HG02678 (cell line): ENCODE results near the gene SLC37A1.

ENCODE experiments used
- ATAC-seq: cut with Tn5 transposase; IDR thresholded peaks from one replicate; pipeline ENCODE4 v1.9.1; 2021; ENCODE audit warnings: mild to moderate bottlenecking, moderate library complexity; ENCODE audit not compliant: unreplicated experiment

Gene SLC37A1

DNA sequence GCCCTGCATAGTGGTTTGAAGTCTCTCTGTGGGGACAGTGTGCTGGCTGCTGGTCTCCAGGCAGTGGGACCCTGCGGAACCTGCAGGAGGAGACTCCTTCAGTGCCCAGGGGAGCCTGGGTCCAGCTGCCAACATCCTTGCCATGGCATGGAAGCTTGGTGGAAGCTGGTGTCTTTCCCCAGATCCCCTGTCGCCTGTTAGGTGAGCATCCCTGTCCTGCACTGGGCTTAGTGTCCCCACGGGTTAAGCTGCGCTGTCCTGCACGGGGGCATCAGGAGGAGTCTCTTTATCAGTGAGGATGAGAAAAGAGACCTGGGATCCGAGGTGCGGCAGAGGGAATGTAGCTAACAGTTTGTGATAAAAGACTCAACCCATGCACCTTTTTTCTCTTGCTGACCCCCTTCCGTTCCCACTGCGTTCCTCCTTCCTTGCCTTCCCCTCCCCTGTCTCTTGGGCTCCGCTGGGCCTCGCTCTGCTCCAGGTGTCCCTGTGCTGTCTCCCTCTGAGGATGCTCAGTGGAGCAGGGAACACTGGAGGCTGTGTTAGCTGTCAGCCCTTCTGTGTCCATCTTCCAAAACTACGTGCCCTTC lies 59.3 kb downstream of the SLC37A1 start:
- no peak for ATAC-seq

DNA sequence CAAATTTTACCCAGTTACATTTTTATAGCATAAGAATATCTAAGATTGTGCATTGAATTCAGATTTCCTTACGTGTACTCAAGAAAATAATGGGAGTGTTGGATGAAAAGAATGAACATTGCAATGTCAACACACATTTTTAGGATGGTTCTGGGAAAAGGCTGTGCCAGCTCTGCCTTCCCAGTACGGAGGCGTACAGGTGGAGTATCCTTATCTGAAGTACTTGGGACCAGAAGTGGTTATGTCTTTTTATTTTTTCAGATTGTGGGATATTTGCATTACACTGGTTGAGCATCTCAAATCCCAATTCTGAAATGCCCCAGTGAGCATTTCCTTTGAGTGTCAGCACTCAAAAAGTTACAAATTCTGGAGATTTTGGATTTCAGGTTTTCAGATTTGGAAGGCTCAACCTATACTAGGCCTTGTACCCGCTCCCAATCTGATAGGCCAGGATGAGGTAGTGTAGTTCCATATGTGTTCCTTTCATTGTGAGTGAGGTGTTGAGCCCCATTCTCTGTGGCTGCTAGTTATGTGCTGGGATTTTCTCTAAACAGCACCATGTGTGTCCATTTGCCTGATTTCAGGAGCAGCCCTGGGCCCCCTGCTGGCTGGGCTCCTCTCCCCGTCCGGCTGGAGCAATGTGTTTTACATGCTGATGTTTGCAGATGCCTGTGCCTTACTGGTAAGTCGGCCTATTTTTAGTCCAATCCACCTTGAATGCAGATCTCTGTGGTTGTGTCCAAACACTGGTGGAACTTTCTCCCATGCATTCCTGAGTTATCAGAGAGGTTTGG lies 60.8 kb downstream of the SLC37A1 start:
- ATAC-seq = no peak

DNA sequence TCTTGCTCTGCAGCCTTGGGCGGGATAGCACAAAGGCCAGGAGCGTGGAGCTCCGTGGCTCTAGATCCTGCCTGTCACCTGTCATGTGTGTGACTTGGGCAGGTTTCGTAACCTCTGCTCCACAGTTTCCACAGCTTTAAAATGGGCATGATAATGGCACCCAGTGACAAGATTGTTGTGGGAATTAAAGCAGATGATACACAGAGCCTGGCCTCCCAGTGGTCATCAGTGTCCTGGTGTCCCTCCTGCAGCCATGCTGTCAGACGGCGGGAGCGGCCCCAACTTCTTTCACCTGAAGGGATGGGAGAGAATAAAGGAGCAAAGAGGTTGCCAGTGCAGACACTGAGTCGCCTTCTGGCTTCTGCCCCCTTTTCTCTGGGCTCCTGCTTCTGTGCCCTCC lies 61.5 kb downstream of the SLC37A1 start:
- ATAC-seq = no peak

DNA sequence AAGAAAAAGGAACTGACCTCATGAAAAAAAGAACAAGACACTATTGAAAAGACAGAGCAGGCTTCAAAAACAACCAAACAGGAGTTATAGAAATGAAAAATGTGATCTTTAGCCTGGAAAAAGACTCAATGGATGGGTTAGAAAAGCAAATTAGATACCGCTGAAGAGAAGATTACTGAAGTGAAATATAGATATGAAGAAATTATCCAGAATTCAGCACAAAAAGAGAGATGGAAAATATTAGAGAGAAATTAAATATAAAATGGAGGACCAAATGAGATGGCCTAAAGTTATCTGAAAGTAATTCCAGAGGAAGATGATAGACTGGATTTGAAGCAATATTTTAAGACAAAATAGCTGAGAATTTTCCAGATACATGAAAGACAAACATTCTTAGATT lies 63.0 kb downstream of the SLC37A1 start:
- no peak for ATAC-seq

DNA sequence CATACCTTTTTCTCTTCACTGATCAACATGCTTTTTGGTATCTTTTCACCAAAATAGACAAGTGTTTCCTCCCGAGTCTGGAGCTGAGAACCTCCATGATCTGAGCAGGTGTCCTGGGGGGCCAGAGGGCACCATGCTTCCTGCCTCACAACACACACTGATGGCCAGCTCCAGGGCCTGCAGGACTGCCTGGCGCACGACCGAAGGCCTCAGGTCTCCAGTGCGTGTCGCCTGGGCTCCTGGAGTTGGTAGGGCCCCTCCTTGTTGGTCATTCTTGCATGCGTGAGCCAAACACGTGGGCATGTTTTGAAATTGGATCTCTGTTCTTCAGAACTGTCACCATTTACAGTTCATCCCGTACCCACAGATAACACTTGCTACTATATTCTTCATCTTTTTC lies 64.4 kb downstream of the SLC37A1 start:
- no peak for ATAC-seq

DNA sequence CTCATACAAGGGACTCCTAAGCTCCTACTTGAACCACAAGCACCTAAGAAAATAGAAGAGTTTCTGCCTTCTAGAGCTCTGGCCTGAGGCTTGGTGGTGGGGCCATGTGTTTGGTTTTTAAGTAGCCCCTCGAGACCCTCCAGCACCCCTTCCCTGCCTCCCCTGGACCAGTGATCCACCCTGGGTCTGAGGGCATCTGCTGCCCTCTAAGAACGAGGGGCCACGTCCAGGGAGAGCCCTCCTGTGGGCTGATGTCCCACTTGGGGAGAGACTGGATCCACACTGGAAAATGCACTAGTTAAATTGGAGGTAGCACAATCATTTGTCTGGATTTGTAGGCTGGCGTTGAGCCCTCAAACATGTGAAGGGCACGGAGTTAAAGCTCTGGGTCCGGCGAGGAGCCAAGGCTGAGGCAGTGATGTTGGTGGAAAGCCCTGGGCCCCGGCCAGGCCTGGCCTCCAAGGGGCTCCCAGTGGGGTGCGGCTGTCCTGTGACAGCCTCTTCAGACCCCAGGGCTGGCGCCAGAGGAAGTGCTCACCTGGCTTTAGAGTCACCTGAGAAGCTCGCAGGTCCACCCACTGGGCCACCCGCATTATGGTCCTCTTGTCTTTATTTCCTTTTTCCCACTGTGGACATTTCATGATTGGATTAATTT lies 65.2 kb downstream of the SLC37A1 start:
- ATAC-seq = no peak

DNA sequence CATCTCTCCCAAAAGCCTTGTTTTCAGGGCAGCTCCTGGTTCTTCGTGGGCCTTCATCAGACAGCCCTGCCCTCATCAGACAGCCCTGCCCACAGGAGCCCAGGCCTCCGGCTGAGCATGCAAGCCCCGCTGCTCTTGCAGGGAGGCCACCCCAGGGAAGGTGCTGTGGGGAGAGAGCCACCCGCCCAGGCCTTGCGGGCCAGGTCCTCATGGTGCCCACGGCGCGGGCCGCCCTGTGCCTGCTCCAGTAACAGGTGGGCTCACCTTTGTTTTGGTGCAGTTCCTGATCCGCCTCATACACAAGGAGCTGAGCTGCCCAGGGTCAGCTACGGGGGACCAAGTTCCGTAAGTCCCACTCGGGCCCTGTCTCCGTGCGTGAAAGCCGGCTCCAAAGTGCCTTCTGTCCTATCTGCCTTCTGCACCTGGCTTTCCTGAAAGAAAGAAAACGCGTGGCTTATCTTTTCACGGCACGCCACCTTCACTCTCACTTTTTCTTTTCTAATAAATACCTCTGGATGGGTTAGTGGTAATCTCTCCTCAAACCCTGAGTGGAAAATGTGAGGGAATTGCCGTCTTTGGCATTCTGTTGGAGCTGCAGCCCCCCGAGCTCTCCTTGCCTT lies 65.9 kb downstream of the SLC37A1 start:
- no peak for ATAC-seq

DNA sequence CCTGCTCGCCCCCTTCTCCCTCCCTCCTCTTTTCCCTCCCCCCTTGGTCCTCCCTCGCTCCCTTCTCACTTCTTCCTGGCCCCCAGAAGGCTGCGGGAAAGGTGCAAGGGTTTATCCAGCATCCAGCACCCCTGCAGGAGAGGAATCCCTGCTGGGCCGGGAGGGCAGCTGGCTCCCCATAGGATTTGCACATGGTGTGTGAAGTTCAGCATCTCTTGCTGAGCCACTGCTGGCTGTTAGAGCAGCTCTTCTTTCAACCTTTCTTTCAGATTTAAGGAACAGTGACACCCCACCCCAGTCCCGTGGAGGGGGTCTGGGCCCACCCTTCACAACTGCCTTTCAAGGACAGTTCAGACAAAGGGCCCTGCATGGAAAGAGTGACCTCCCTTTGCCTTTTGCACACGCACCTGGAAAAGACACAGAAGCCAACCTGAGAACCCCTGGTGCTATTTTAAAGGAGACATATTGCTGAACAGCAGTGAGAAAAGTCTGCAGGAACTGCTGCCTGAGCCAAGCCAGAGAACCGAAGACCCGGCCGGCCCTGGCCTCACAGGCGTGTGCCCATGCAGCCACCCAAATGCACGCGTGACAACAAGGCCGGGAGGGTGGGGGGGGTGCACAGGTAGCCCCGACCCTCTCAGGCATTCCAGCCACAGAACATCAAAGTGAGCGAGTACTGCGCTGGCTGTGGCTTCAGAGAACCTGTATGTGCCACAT lies 66.6 kb downstream of the SLC37A1 start:
- no peak for ATAC-seq

DNA sequence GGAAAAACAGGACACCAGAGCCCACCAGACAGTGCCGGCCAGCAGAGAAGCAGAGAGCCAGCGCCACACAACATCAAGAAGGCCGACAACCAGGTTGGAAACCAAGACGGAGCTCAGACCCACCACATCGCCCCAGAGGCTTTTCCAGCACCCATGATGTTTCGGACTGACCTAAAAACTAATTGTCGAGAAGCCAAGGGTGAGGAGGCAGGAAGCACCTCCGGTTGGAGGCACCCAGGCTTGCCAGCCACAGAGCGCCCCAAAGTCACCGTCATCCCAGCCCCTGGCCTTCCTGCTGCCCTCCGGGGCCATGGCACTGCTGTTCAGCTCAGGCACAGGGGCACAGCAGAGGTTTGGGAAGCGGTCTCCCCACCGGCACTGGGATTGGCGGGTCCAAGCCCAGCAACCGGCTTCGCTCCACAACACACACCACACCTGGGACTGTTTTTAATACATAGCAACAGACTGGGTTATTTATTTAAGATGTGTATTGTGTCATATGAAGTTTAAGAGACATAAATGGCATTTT lies 67.2 kb downstream of the SLC37A1 start:
- no peak for ATAC-seq

DNA sequence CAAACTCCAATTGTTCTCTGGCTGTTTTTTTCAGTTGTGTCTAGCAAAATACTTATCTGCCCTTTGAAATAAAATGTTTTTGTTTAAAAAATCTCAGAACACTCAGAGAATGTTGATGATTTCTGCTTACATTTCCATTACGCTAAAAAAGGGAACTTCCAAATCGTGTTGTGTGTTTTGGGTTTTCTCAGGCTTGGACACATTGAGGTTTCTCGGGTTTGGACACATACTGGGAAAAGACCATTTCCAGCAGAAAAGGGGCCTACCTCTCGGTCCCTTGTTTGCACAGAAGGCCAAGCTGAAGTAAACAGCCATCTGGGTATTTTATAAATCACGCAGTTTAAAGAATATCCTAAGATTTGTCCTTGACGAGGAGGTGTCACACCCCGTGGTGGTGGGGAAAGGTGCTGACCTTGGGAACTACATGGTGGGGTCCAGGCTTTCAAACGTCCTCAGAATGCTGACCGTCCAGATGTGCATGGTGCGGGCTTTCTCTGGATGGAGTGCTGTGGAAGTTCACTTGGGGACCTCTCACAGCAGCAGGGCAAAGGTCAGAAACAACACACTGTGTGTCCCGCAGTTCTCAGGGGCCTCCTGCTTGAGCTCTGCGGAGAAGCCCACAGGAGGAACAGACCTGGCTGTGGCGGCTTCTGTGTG lies 67.8 kb downstream of the SLC37A1 start:
- no peak for ATAC-seq

DNA sequence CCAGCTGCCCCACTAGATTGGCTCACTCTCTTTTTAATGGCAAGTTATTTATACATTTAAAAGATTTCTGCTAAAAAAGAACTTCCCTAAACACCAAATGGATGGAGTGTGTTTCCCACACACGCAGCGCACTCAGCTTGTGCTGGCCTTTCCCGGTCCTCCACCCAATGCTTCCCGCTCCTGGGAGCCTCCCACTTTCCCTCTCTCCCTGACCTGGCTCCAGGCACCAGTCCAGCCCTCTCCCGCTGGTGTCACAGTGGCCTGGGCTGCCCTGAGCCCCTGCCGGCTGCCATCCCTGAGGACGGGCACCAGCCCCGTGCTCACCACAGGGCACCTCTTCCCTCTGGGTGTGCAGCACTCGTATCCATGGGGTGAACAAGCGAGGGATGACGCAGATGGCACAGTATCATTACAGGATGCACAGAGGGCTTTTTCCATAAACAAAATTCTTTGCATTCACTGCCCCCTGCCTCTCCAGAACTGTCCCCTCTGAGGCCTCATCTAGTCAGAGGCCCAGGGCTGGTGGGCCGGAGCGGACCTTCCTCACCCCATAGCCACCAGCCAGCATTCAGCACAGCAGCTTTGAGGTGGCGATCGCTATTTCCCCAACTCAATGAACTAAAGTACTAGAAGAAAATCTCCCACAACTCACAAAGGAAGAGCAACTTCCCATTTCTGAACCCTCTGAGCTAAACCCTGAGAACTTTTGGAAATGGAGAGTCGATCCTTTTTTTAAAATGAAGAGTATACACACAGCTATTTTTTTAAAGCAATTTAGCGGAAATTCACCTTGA lies 68.5 kb downstream of the SLC37A1 start:
- no peak for ATAC-seq

DNA sequence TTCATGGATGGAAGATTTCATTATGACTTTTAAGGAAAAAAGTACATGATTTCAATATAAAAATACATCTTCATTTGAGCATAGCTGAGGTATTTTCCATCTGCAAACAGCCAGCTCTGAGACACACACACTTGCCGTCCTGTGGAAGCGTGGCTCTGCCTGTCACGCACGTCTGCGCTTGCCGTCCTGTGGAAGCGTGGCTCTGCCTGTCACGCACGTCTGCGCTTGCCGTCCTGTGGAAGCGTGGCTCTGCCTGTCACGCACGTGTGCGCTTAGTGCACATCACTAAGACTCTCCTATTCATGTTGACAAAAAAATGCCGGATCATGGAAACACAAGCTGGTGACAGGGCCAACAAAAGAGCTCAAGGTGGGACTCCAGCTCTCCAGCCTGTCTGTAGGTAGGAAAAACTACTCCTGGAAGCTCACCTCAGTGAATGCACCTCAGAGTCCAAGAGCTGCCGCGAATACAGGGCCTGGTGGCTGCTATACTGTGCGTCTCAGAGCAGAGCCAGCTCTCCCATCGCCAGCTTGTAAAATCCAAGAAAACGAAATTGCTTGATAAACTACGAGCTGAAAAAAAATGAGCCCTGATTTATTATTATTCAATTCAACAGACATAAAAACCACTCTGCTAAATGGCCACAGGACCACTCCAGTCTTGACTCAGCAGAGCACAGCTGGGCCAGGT lies 69.3 kb downstream of the SLC37A1 start:
- ATAC-seq = no peak

DNA sequence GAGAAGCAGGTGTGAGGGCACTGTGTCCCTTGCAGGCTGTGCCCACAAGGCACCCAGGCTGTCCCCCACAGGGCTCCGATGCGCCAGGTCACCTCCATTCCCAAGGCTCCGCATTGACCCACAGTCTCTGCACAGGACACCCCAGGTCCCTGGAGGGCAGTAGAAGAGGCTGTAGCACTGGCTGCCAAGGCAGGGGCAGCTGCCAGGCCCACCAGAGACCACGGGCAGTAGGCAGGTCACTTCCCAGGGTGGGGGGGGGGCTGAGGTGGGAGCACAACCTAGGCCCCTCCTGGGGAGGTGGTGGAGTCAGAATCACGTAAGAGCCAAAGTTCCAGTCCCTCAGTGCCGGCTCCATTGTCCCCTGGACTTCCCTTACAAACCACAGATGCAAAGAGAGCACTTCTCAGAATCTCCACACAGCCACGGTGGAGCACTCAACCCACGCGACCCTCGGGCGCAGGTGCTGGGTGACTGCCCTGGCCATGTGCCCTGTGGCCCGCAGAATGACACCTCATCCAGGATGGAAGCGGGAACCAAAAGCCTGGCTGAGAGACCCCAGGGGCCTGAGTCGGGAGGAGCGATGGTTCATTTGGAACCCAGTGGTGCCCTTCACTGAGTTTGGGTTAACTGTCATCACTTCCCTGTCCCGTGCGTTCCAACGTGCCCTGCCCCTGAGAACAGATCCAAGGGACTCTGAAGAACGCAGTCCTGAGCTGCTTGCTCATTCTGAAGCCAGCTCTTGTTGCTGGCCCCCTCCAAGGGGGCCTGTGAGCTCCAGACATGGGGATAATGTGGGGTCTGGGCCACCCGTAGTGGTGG lies 70.0 kb downstream of the SLC37A1 start:
- ATAC-seq = no peak

DNA sequence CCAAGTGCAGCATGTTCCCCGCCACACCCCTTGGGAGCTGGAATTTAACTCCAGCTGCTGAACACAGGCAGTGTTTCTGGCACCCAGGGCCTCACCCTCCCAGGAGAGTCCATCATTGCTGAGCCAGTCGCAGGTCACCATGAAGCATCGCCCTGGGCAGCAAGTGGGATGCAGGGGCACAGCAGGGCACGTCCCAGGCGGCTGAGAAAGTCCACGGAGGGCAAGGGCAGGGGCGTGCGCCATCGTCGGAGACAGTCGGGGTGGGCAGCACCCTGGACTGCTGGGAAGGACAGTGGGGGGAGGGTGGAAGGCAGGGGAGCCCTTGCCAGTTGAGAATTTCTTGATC lies 70.6 kb downstream of the SLC37A1 start:
- ATAC-seq = no peak

DNA sequence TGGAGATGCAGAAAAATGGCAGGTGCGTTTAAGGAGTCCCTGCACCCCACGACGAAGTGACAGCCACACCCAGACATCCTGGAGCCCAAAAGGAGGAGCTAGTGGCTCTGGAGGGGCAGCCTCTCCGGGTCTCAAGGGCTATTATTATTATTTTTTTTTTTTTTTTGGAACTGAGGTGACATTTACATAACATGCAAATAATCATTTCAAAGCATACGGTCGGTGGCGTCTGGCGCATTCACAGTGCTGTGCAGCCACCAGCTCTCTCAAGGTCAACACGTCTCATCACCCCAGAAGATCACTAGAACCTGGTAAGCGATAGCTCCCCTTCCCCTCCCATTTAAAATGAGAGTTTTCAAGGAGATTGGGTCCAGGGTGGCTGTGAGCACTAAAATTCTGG lies 72.2 kb downstream of the SLC37A1 start:
- no peak for ATAC-seq

DNA sequence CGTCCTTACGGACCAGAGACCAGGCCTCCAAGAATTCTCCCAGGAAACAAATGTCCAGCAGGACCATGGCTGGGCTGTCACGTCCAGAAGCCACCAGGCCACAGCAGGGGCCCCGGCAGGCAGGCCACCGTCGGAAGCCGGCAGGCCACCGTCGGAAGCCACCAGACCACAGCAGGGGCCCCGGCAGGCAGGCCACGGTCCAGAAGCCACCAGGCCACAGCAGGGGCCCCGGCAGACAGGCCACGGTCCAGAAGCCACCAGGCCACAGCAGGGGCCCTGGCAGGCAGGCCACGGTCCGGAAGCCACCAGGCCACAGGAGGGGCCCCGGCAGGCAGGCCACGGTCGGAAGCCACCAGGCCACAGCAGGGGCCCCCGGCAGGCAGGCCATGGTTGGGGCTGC lies 72.8 kb downstream of the SLC37A1 start:
- ATAC-seq = no peak

DNA sequence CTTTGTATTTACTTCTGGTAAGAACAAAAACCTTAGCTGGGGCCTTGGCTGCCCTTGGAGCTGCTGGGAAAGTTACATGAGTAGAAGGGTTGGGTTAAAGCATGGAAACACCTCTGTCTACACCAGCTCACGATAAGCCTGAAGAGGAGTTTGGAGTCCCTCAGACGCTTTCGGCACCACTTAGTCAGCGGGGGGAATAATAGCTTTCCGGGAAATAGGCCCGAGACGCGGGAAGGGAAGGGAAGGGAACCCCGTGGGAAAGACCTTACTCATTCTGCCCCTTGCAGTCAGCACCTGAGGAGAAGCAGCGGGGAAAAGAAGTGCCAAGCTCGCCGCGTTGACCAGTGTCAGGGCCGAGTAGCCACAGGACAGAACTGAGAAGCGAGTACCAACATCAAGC lies 73.4 kb downstream of the SLC37A1 start:
- no peak for ATAC-seq

DNA sequence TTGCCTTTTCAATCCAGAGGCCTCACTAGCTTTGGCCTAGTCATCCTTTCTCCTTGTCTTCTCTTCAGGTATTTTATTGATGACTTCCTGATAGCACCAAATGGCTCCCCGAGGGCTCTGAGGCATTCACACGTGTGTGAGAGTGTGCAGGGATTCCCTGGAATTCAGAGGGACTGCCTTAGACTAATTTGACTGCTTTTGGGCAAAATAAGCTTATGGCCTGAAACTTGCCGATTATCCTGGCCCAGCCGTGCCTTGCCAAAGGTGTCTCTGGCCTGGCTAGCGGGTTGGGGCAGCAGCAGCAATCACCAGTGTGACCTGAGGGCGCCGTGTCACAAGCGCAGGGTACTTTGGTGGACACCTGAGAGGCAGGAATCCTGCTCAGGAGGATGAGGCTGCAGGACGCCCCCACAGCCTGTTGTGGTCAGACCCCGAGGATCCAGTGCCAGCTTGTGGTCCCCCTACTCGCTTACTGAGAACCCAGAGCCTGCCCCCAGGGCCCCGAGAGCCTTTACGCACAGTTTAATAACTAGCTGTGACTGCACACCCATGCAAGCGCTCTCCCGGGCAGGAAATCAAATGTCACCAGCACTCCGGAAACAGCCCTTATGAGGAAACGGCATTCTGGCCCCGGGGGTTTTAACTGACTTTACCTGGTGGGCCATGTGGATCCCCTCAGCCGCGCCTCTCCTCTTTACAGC lies 76.9 kb downstream of the SLC37A1 start:
- no peak for ATAC-seq
